ENCODE results near the gene KCNJ13. TPM values are rescaled to one million over a fixed set of nuclear protein-coding genes. Genes with fewer than 3 reads are reported as not detected.
A peak's percentile ranks its signal among the peaks of the same experiment; 100 is the strongest.
"Not testable (repeated sequence)": the region's sequence is repeated elsewhere in the genome, so short reads cannot be mapped to it uniquely, and the experiment has no call there.

Gene KCNJ13
- total RNA-seq, 2 experiments from 2014 or later = not detected

GRCh38 chr2:232750135-232750671 lies 26.2 kb downstream of the KCNJ13 start:
- ChIA-PET POLR2A (no interaction called here), CTCF (interaction anchor here (1.2 kb wide), 1 partner anchor 10 kb away, joined by 3 read pairs; no protein-coding TSS in a partner anchor)
- no peak for DNase-seq
- peaks cover 21% of the 10 kb centered on the region for H3K36me3 Mint-ChIP-seq (ENCODE audit: low read depth)
- no peaks in the 10 kb centered on the region for H3K9me3 Mint-ChIP-seq
- peaks cover 4% of the 10 kb centered on the region for H3K4me1 Mint-ChIP-seq
- no peak overlapping the region for H3K27ac Mint-ChIP-seq
- no peaks in the 10 kb centered on the region for H3K27me3 Mint-ChIP-seq
- H3K4me3 Mint-ChIP-seq = no peak overlapping the region

GRCh38 chr2:232749331-232749730 lies 27.0 kb downstream of the KCNJ13 start:
- POLR2A ChIA-PET = no interaction called here
- Mint-ChIP-seq H3K27me3 (no peaks in the 10 kb centered on the region), H3K36me3 (ENCODE audit: low read depth) (peaks cover 21% of the 10 kb centered on the region), H3K4me3 (no peak overlapping the region), H3K27ac (no peak overlapping the region), H3K9me3 (no peaks in the 10 kb centered on the region), H3K4me1 (peaks cover 11% of the 10 kb centered on the region)
- CTCF ChIA-PET = no interaction called here
- DNase-seq = no peak

- CTCF ChIA-PET = no interaction called here
- Mint-ChIP-seq H3K36me3 (ENCODE audit: low read depth) (peaks cover 29% of the 10 kb centered on the region), H3K27ac (no peak overlapping the region), H3K4me3 (no peak overlapping the region), H3K9me3 (no peaks in the 10 kb centered on the region), H3K4me1 (peaks cover 16% of the 10 kb centered on the region), H3K27me3 (no peaks in the 10 kb centered on the region)
- DNase-seq = no peak
- POLR2A ChIA-PET = no interaction called here
Observed at GRCh38 chr2:232748038-232748437, 28.3 kb downstream of the KCNJ13 start.

GRCh38 chr2:232744963-232745362 lies 31.4 kb downstream of the KCNJ13 start:
- Mint-ChIP-seq H3K4me3 (no peak overlapping the region), H3K9me3 (no peaks in the 10 kb centered on the region), H3K27me3 (no peaks in the 10 kb centered on the region), H3K4me1 (peaks cover 16% of the 10 kb centered on the region), H3K36me3 (ENCODE audit: low read depth) (peaks cover 29% of the 10 kb centered on the region), H3K27ac (no peak overlapping the region)
- no peak for DNase-seq
- POLR2A ChIA-PET = no interaction called here
- CTCF ChIA-PET = interaction anchor here (1.4 kb wide), 1 partner anchor 50 kb away, joined by 3 read pairs; no protein-coding TSS in a partner anchor

- Mint-ChIP-seq H3K27me3 (no peaks in the 10 kb centered on the region), H3K9me3 (no peaks in the 10 kb centered on the region), H3K36me3 (ENCODE audit: low read depth) (peaks cover 20% of the 10 kb centered on the region), H3K27ac (no peak overlapping the region), H3K4me1 (peaks cover 12% of the 10 kb centered on the region), H3K4me3 (no peak overlapping the region)
- ChIA-PET CTCF (interaction anchor here (1.2 kb wide), 1 partner anchor 13 kb away, joined by 4 read pairs; no protein-coding TSS in a partner anchor), POLR2A (no interaction called here)
- no peak for DNase-seq
Observed at GRCh38 chr2:232741972-232742371, 34.4 kb downstream of the KCNJ13 start.

GRCh38 chr2:232741294-232741693 lies 35.1 kb downstream of the KCNJ13 start:
- DNase-seq = no peak
- no peak overlapping the region for H3K4me3 Mint-ChIP-seq
- ChIA-PET POLR2A (no interaction called here), CTCF (interaction anchor here (1.2 kb wide), 1 partner anchor 12 kb away, joined by 4 read pairs; no protein-coding TSS in a partner anchor)
- H3K27ac Mint-ChIP-seq = no peak overlapping the region
- H3K9me3 Mint-ChIP-seq = no peaks in the 10 kb centered on the region
- H3K36me3 Mint-ChIP-seq (ENCODE audit: low read depth) = peaks cover 20% of the 10 kb centered on the region
- H3K27me3 Mint-ChIP-seq = no peaks in the 10 kb centered on the region
- H3K4me1 Mint-ChIP-seq = peaks cover 12% of the 10 kb centered on the region

GRCh38 chr2:232731470-232731869 lies 44.9 kb downstream of the KCNJ13 start:
- H3K27ac Mint-ChIP-seq = peak overlapping the region; percentile 1
- peaks cover 12% of the 10 kb centered on the region for H3K4me1 Mint-ChIP-seq
- H3K27me3 Mint-ChIP-seq = no peaks in the 10 kb centered on the region
- POLR2A ChIA-PET = no interaction called here
- CTCF ChIA-PET = no interaction called here
- no peak overlapping the region for H3K4me3 Mint-ChIP-seq
- no peak for DNase-seq
- peaks cover 33% of the 10 kb centered on the region for H3K36me3 Mint-ChIP-seq (ENCODE audit: low read depth)
- no peaks in the 10 kb centered on the region for H3K9me3 Mint-ChIP-seq

GRCh38 chr2:232728785-232729184 lies 47.6 kb downstream of the KCNJ13 start:
- no peak overlapping the region for H3K4me3 Mint-ChIP-seq
- H3K9me3 Mint-ChIP-seq = no peaks in the 10 kb centered on the region
- peaks cover 15% of the 10 kb centered on the region for H3K4me1 Mint-ChIP-seq
- ChIA-PET CTCF (interaction anchor here (0.6 to 1.9 kb wide), 3 partner anchors 12 to 310 kb away, joined by 3 to 4 read pairs (median 4); no protein-coding TSS in a partner anchor), POLR2A (no interaction called here)
- no peak for DNase-seq
- no peaks in the 10 kb centered on the region for H3K27me3 Mint-ChIP-seq
- H3K36me3 Mint-ChIP-seq (ENCODE audit: low read depth) = peaks cover 42% of the 10 kb centered on the region
- H3K27ac Mint-ChIP-seq = no peak overlapping the region

- peaks cover 3% of the 10 kb centered on the region for H3K9me3 Mint-ChIP-seq
- H3K4me1 Mint-ChIP-seq = peaks cover 35% of the 10 kb centered on the region
- no peak overlapping the region for H3K27ac Mint-ChIP-seq
- ChIA-PET CTCF (no interaction called here), POLR2A (no interaction called here)
- no peaks in the 10 kb centered on the region for H3K27me3 Mint-ChIP-seq
- H3K36me3 Mint-ChIP-seq (ENCODE audit: low read depth) = peaks cover 65% of the 10 kb centered on the region
- DNase-seq = no peak
- H3K4me3 Mint-ChIP-seq = no peak overlapping the region
Observed at GRCh38 chr2:232723027-232723426, 53.3 kb downstream of the KCNJ13 start.

- ChIA-PET CTCF (no interaction called here), POLR2A (no interaction called here)
- Mint-ChIP-seq H3K4me1 (peaks cover 29% of the 10 kb centered on the region), H3K36me3 (ENCODE audit: low read depth) (peaks cover 65% of the 10 kb centered on the region), H3K27ac (peak overlapping the region; percentile 42), H3K4me3 (no peak overlapping the region), H3K27me3 (no peaks in the 10 kb centered on the region), H3K9me3 (peaks cover 9% of the 10 kb centered on the region)
- no peak for DNase-seq
Observed at GRCh38 chr2:232721882-232722281, 54.5 kb downstream of the KCNJ13 start.

- H3K27me3 Mint-ChIP-seq = no peaks in the 10 kb centered on the region
- peaks cover 9% of the 10 kb centered on the region for H3K9me3 Mint-ChIP-seq
- ChIA-PET CTCF (no interaction called here), POLR2A (no interaction called here)
- peak overlapping the region; percentile 42 for H3K27ac Mint-ChIP-seq
- peaks cover 69% of the 10 kb centered on the region for H3K36me3 Mint-ChIP-seq (ENCODE audit: low read depth)
- H3K4me1 Mint-ChIP-seq = peaks cover 29% of the 10 kb centered on the region
- DNase-seq = no peak
- H3K4me3 Mint-ChIP-seq = peak overlapping the region; percentile 5
Observed at GRCh38 chr2:232721261-232721660, 55.1 kb downstream of the KCNJ13 start.

GRCh38 chr2:232720056-232720455 lies 56.3 kb downstream of the KCNJ13 start:
- H3K4me1 Mint-ChIP-seq = peaks cover 30% of the 10 kb centered on the region
- H3K9me3 Mint-ChIP-seq, H3K4me3 Mint-ChIP-seq, POLR2A ChIA-PET, DNase-seq, H3K27ac Mint-ChIP-seq, CTCF ChIA-PET, H3K27me3 Mint-ChIP-seq: not testable (repeated sequence)
- H3K36me3 Mint-ChIP-seq (ENCODE audit: low read depth) = peaks cover 68% of the 10 kb centered on the region
